ENCODE measurements around the gene NME1. TPM values are rescaled to one million over a fixed set of nuclear protein-coding genes. Genes with fewer than 3 reads are reported as not detected.

Gene NME1
- polyA plus RNA-seq, 1 donor from 2014 or later, result 262 TPM

DNA sequence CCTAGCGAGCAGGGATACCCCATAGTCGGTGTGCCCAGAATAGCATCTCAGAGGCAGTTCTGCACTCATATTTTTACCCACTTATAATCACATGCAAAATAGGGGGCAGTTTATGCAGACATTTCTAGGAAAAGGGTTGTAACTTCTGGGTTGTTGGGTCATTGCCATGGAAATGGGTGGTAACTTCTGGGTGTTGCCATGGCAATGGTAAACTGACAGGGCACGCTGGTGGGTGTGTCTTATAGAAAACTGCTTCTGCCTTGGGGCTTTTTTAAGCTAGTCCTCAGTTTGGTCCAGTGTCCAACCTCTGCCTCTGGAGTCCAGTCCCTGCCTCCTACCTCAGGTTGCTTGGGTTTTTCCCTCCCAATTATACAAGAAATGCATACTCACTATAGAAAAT, 25.3 kb upstream of the NME1 start:
- TF ChIP-seq EZH2 (IDR thresholded peaks at IDR 0.05; ENCODE audit: borderline replicate concordance, insufficient read depth, low read length, poor library complexity, severe bottlenecking) (no peak), POLR2AphosphoS5 (IDR thresholded peaks at IDR 0.05) (no peak), SMC3 (conservative IDR thresholded peaks at IDR 0.05; ENCODE audit: poor library complexity) (no peak), EP300 (conservative IDR thresholded peaks at IDR 0.05; ENCODE audit: poor library complexity, severe bottlenecking) (no peak), RAD21 (conservative IDR thresholded peaks at IDR 0.05) (no peak), CTCF (IDR thresholded peaks at IDR 0.05; ENCODE audit: poor library complexity, severe bottlenecking) (no peak)
- no peaks in the 10 kb centered on the region for H3K36me3 ChIP-seq (ENCODE audit: insufficient read depth, low read length)
- H3K4me3 ChIP-seq (ENCODE audit: low read length), result no peak overlapping the region
- H3F3A ChIP-seq (ENCODE audit: insufficient read depth, low read length, poor library complexity, severe bottlenecking), result no peaks in the 10 kb centered on the region
- H3K9me3 ChIP-seq (ENCODE audit: low read length), result no peaks in the 10 kb centered on the region
- no peaks in the 10 kb centered on the region for H4K20me1 ChIP-seq (ENCODE audit: insufficient read depth)
- no peak overlapping the region for H2AFZ ChIP-seq (ENCODE audit: low read depth, low read length)
- no peak overlapping the region for H3K27ac ChIP-seq (ENCODE audit: low read length)
- no peak overlapping the region for H3K9ac ChIP-seq (ENCODE audit: low read length)
- no peaks in the 10 kb centered on the region for H3K79me2 ChIP-seq (replicated peaks; ENCODE audit: insufficient read depth, low read length)
- H3K27me3 ChIP-seq (ENCODE audit: insufficient read depth, low read depth, low read length), result no peaks in the 10 kb centered on the region
- H3K9me2 ChIP-seq (ENCODE audit: insufficient read depth, low read length), result no peaks in the 10 kb centered on the region
- no peak overlapping the region for H3K4me2 ChIP-seq (ENCODE audit: low read length)

- no peaks in the 10 kb centered on the region for H3K36me3 ChIP-seq (ENCODE audit: insufficient read depth, low read length)
- no peaks in the 10 kb centered on the region for H3K79me2 ChIP-seq (replicated peaks; ENCODE audit: insufficient read depth, low read length)
- no peak overlapping the region for H3K4me3 ChIP-seq (ENCODE audit: low read length)
- H3F3A ChIP-seq (ENCODE audit: insufficient read depth, low read length, poor library complexity, severe bottlenecking), result no peaks in the 10 kb centered on the region
- H3K9ac ChIP-seq (ENCODE audit: low read length), result no peak overlapping the region
- H3K27me3 ChIP-seq (ENCODE audit: insufficient read depth, low read depth, low read length), result no peaks in the 10 kb centered on the region
- no peak overlapping the region for H3K4me2 ChIP-seq (ENCODE audit: low read length)
- no peak overlapping the region for H3K27ac ChIP-seq (ENCODE audit: low read length)
- H4K20me1 ChIP-seq (ENCODE audit: insufficient read depth), result no peaks in the 10 kb centered on the region
- H3K9me2 ChIP-seq (ENCODE audit: insufficient read depth, low read length), result no peaks in the 10 kb centered on the region
- H3K9me3 ChIP-seq (ENCODE audit: low read length), result no peaks in the 10 kb centered on the region
- no peak overlapping the region for H2AFZ ChIP-seq (ENCODE audit: low read depth, low read length)
- TF ChIP-seq SMC3 (conservative IDR thresholded peaks at IDR 0.05; ENCODE audit: poor library complexity) (no peak), EP300 (conservative IDR thresholded peaks at IDR 0.05; ENCODE audit: poor library complexity, severe bottlenecking) (no peak)
Observed at GRCh38 chr17:51132964-51133319, 20.4 kb upstream of the NME1 start.

DNA sequence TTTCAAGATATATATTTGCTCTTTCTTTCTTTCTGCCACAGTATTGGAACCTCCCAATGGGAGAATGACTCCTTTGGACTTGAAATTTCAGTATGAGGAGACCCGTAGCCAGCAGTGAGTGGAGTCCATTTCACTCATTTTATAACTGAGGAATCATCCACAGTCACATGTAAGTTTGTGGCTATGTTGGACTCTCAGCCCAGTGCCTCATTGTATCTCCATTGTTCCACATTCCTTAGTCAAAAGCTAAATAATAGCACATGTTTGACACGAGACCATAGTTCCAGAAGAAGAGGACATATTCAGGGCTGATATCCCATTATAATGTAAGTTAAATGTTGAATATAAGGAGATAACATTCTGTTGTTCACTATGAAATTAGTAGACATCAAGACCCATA, 20.0 kb upstream of the NME1 start:
- H3K27me3 ChIP-seq (ENCODE audit: insufficient read depth, low read depth, low read length), result no peaks in the 10 kb centered on the region
- H3K4me2 ChIP-seq (ENCODE audit: low read length), result no peak overlapping the region

More for the DNA sequence above, 20.0 kb upstream of the NME1 start:
- Histone ChIP-seq H3K9me2 (ENCODE audit: insufficient read depth, low read length) (no peaks in the 10 kb centered on the region), H3K9me3 (ENCODE audit: low read length) (no peaks in the 10 kb centered on the region), H3F3A (ENCODE audit: insufficient read depth, low read length, poor library complexity, severe bottlenecking) (no peaks in the 10 kb centered on the region), H3K9ac (ENCODE audit: low read length) (no peak overlapping the region), H3K4me3 (ENCODE audit: low read length) (no peak overlapping the region), H3K27ac (ENCODE audit: low read length) (no peak overlapping the region), H3K79me2 (replicated peaks; ENCODE audit: insufficient read depth, low read length) (no peaks in the 10 kb centered on the region), H4K20me1 (ENCODE audit: insufficient read depth) (no peaks in the 10 kb centered on the region), H3K36me3 (ENCODE audit: insufficient read depth, low read length) (no peaks in the 10 kb centered on the region), H2AFZ (ENCODE audit: low read depth, low read length) (no peak overlapping the region)
- no peak for TF ChIP-seq EZH2 (IDR thresholded peaks at IDR 0.05; ENCODE audit: borderline replicate concordance, insufficient read depth, low read length, poor library complexity, severe bottlenecking)
- TF ChIP-seq POLR2AphosphoS5 (IDR thresholded peaks at IDR 0.05), result no peak
- no peak for TF ChIP-seq MXI1 (conservative IDR thresholded peaks at IDR 0.05; ENCODE audit: poor library complexity, severe bottlenecking)
- TF ChIP-seq TAF1 (IDR thresholded peaks at IDR 0.05; ENCODE audit: low read depth), result no peak
- TF ChIP-seq CTCF (IDR thresholded peaks at IDR 0.05; ENCODE audit: poor library complexity, severe bottlenecking), result no peak
- no peak for TF ChIP-seq SMC3 (conservative IDR thresholded peaks at IDR 0.05; ENCODE audit: poor library complexity)

Measured in neural cell (in vitro differentiated cells).